H1 (cell line): Measurements from ENCODE around the gene PNMA8B. TPM values are rescaled to one million over a fixed set of nuclear protein-coding genes. Genes with fewer than 3 reads are reported as not detected.

Experiments
- FOSL1 ChIP-seq: IDR thresholded peaks from 2 replicates; pipeline ENCODE4 v1.6.1; 2011; ENCODE audit warnings: mild to moderate bottlenecking, low read depth, low read length, moderate library complexity; ENCODE audit not compliant: insufficient read depth
- GTF2F1 ChIP-seq: IDR thresholded peaks from 2 replicates; pipeline ENCODE4 v1.6.1; 2012; ENCODE audit warnings: low read depth, low read length, improper control_type of control experiment, borderline replicate concordance
- JUN ChIP-seq: IDR thresholded peaks from 2 replicates; pipeline ENCODE4 v1.6.1; 2011; ENCODE audit warnings: low read depth, mild to moderate bottlenecking, improper control_type of control experiment, low read length
- POLR2A ChIP-seq, 2 experiments: IDR thresholded peaks; 1 replicate in 1 of 2; 2 replicates in 1 of 2; pipeline ENCODE4 v1.6.1; 2011; ENCODE audit warnings: low read depth in 2 of 2, low read length in 2 of 2, mild to moderate bottlenecking in 2 of 2; ENCODE audit errors: control extremely low read depth in 1 of 2
- POU5F1 ChIP-seq: IDR thresholded peaks from 2 replicates; pipeline ENCODE4 v1.6.1; 2011; ENCODE audit warnings: low read depth, mild to moderate bottlenecking, low read length, moderate library complexity
- RNF2 ChIP-seq: fragments of 200-900, 300-1000 bp; sonication (generic); IDR thresholded peaks from 2 replicates; pipeline ENCODE4 v1.7.1; 2016; ENCODE audit warnings: borderline replicate concordance, low read depth, mild to moderate bottlenecking, antibody characterized with exemption, low read length; ENCODE audit not compliant: poor library complexity, severe bottlenecking; ENCODE audit errors: missing control alignments
- SIX5 ChIP-seq: IDR thresholded peaks from 2 replicates; pipeline ENCODE4 v1.6.1; 2011; ENCODE audit warnings: mild to moderate bottlenecking, low read depth, low read length
- YY1 ChIP-seq: IDR thresholded peaks from 2 replicates; pipeline ENCODE4 v1.6.1; 2011; ENCODE audit warnings: low read depth, mild to moderate bottlenecking, low read length
- polyA plus RNA-seq, 7 experiments: library from polyadenylated mRNA; depleted of rRNA in 3 of 7; stranded (reverse) in 5 of 7; unstranded in 2 of 7; fragments of >200 nt in 5 of 7; fragments of 200-250 nt in 2 of 7; gene quantifications; 1 replicate in 5 of 7; 2 replicates in 1 of 7; 4 replicates in 1 of 7; pipeline versions ENCODE4 v1.2.1 to v1.2.3, GENCODE V29; 2011 to 2013; ENCODE audit warnings: missing spikeins in 2 of 7, mixed read lengths in 2 of 7
- total RNA-seq: library from RNA; stranded (reverse); fragmentation: NEBNext Ultra II Directional; extraction: Animal tissue kit (Norgen Biotek cat#: 25700); gene quantifications from 2 replicates; pipeline ENCODE4 v1.2.1, GENCODE V29; 2021
- TF ChIP-seq, protein P1 (sequence below): fragments of 300-600 bp; sonication (generic); IDR thresholded peaks from 2 replicates; pipeline ENCODE4 v1.7.1; 2012; ENCODE audit warnings: low read length, moderate library complexity, mild to moderate bottlenecking, inconsistent platforms; ENCODE audit not compliant: insufficient replicate concordance
- TF ChIP-seq, protein P2 (sequence below): IDR thresholded peaks from 2 replicates; pipeline ENCODE4 v1.6.1; 2012; ENCODE audit warnings: inconsistent platforms
- TF ChIP-seq, protein P3 (sequence below): IDR thresholded peaks from 2 replicates; pipeline ENCODE4 v1.6.1; 2012; ENCODE audit warnings: inconsistent platforms

PNMA8B gene
- total and polyA plus RNA-seq, 2 of the 8 experiments (the other 6 are each of a cell fraction or from before 2014, with no cell fraction given), result 0.48 to 1.4 TPM

GRCh38 chr19:46536391-46536790 is 40.7 kb upstream of the PNMA8B start (continued):
- TF ChIP-seq, protein P1, sequence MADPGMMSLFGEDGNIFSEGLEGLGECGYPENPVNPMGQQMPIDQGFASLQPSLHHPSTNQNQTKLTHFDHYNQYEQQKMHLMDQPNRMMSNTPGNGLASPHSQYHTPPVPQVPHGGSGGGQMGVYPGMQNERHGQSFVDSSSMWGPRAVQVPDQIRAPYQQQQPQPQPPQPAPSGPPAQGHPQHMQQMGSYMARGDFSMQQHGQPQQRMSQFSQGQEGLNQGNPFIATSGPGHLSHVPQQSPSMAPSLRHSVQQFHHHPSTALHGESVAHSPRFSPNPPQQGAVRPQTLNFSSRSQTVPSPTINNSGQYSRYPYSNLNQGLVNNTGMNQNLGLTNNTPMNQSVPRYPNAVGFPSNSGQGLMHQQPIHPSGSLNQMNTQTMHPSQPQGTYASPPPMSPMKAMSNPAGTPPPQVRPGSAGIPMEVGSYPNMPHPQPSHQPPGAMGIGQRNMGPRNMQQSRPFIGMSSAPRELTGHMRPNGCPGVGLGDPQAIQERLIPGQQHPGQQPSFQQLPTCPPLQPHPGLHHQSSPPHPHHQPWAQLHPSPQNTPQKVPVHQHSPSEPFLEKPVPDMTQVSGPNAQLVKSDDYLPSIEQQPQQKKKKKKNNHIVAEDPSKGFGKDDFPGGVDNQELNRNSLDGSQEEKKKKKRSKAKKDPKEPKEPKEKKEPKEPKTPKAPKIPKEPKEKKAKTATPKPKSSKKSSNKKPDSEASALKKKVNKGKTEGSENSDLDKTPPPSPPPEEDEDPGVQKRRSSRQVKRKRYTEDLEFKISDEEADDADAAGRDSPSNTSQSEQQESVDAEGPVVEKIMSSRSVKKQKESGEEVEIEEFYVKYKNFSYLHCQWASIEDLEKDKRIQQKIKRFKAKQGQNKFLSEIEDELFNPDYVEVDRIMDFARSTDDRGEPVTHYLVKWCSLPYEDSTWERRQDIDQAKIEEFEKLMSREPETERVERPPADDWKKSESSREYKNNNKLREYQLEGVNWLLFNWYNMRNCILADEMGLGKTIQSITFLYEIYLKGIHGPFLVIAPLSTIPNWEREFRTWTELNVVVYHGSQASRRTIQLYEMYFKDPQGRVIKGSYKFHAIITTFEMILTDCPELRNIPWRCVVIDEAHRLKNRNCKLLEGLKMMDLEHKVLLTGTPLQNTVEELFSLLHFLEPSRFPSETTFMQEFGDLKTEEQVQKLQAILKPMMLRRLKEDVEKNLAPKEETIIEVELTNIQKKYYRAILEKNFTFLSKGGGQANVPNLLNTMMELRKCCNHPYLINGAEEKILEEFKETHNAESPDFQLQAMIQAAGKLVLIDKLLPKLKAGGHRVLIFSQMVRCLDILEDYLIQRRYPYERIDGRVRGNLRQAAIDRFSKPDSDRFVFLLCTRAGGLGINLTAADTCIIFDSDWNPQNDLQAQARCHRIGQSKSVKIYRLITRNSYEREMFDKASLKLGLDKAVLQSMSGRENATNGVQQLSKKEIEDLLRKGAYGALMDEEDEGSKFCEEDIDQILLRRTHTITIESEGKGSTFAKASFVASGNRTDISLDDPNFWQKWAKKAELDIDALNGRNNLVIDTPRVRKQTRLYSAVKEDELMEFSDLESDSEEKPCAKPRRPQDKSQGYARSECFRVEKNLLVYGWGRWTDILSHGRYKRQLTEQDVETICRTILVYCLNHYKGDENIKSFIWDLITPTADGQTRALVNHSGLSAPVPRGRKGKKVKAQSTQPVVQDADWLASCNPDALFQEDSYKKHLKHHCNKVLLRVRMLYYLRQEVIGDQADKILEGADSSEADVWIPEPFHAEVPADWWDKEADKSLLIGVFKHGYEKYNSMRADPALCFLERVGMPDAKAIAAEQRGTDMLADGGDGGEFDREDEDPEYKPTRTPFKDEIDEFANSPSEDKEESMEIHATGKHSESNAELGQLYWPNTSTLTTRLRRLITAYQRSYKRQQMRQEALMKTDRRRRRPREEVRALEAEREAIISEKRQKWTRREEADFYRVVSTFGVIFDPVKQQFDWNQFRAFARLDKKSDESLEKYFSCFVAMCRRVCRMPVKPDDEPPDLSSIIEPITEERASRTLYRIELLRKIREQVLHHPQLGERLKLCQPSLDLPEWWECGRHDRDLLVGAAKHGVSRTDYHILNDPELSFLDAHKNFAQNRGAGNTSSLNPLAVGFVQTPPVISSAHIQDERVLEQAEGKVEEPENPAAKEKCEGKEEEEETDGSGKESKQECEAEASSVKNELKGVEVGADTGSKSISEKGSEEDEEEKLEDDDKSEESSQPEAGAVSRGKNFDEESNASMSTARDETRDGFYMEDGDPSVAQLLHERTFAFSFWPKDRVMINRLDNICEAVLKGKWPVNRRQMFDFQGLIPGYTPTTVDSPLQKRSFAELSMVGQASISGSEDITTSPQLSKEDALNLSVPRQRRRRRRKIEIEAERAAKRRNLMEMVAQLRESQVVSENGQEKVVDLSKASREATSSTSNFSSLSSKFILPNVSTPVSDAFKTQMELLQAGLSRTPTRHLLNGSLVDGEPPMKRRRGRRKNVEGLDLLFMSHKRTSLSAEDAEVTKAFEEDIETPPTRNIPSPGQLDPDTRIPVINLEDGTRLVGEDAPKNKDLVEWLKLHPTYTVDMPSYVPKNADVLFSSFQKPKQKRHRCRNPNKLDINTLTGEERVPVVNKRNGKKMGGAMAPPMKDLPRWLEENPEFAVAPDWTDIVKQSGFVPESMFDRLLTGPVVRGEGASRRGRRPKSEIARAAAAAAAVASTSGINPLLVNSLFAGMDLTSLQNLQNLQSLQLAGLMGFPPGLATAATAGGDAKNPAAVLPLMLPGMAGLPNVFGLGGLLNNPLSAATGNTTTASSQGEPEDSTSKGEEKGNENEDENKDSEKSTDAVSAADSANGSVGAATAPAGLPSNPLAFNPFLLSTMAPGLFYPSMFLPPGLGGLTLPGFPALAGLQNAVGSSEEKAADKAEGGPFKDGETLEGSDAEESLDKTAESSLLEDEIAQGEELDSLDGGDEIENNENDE, result no peak
- TF ChIP-seq FOSL1 (no peak), POU5F1 (no peak), POLR2A (IDR thresholded peaks at IDR 0.05; ENCODE audit: control extremely low read depth in 1 of 2, low read depth in 2 of 2, low read length in 2 of 2) (no peak), SIX5 (no peak), RNF2 (no peak), YY1 (no peak), JUN (no peak), GTF2F1 (no peak)
- TF ChIP-seq, protein P2, sequence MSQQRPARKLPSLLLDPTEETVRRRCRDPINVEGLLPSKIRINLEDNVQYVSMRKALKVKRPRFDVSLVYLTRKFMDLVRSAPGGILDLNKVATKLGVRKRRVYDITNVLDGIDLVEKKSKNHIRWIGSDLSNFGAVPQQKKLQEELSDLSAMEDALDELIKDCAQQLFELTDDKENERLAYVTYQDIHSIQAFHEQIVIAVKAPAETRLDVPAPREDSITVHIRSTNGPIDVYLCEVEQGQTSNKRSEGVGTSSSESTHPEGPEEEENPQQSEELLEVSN, result no peak
- TF ChIP-seq, protein P3, sequence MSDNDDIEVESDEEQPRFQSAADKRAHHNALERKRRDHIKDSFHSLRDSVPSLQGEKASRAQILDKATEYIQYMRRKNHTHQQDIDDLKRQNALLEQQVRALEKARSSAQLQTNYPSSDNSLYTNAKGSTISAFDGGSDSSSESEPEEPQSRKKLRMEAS, result no peak
